DND-41 (cell line): ENCODE measurements around the gene SYNC.
"Not testable (repeated sequence)": the region's sequence is repeated elsewhere in the genome, so short reads cannot be mapped to it uniquely, and the experiment has no call there.

ENCODE experiments used
- ATAC-seq: fragments of 200-7000 bp; cut with Tn5 transposase; 3 replicates; pipeline ENCODE4 v1.9.1; 2021; ENCODE audit warnings: low read depth; ENCODE audit not compliant: insufficient read depth
- DNase-seq: peaks from one replicate; pipeline ENCODE4 v3.0.0-alpha.2; 2020
- H2AFZ ChIP-seq: 2 replicates; pipeline ENCODE4 v1.6.0; 2012; ENCODE audit warnings: low read depth, low read length
- H3K27ac ChIP-seq: 2 replicates; pipeline ENCODE4 v1.5.1; 2012; ENCODE audit warnings: low read length, inconsistent platforms
- H3K27me3 ChIP-seq: fragments of 200-600 bp; sonication (generic); 2 replicates; pipeline ENCODE4 v1.6.0; 2012; ENCODE audit warnings: low read length, mild to moderate bottlenecking, inconsistent platforms; ENCODE audit not compliant: insufficient read depth, poor library complexity
- H3K36me3 ChIP-seq: 2 replicates; pipeline ENCODE4 v1.5.1; 2012; ENCODE audit warnings: low read length, inconsistent platforms; ENCODE audit not compliant: insufficient read depth
- H3K4me1 ChIP-seq: 2 replicates; pipeline ENCODE4 v1.5.1; 2012; ENCODE audit warnings: mild to moderate bottlenecking, low read length; ENCODE audit not compliant: insufficient read depth
- H3K4me2 ChIP-seq: 2 replicates; pipeline ENCODE4 v1.6.0; 2012; ENCODE audit warnings: mild to moderate bottlenecking, moderate library complexity, low read length, inconsistent platforms; ENCODE audit not compliant: insufficient read depth
- H3K4me3 ChIP-seq, 2 experiments: fragments of 200-600 bp in 1 of 2; shearing (Covaris generic) in 1 of 2; 2 replicates each; pipeline ENCODE4 v1.5.1; 2012 to 2016; ENCODE audit warnings: inconsistent platforms in 2 of 2, low read length in 2 of 2, mild to moderate bottlenecking in 2 of 2, low read depth in 1 of 2, moderate library complexity in 1 of 2
- H3K79me2 ChIP-seq: 2 replicates; pipeline ENCODE4 v1.6.0; 2012; ENCODE audit warnings: low read length, inconsistent platforms; ENCODE audit not compliant: insufficient read depth
- H3K9ac ChIP-seq: 2 replicates; pipeline ENCODE4 v1.6.0; 2012; ENCODE audit warnings: low read depth, mild to moderate bottlenecking, inconsistent platforms, low read length, moderate library complexity
- H3K9me3 ChIP-seq: 2 replicates; pipeline ENCODE4 v1.5.1; 2012; ENCODE audit warnings: low read length, moderate library complexity, mild to moderate bottlenecking, inconsistent platforms; ENCODE audit not compliant: insufficient read depth, severe bottlenecking
- H4K20me1 ChIP-seq: 2 replicates; pipeline ENCODE4 v1.6.0; 2012; ENCODE audit warnings: low read length; ENCODE audit not compliant: insufficient read depth
- EZH2 ChIP-seq: IDR thresholded peaks from 3 replicates; pipeline ENCODE4 v1.6.1; 2012; ENCODE audit warnings: borderline replicate concordance, low read depth, mild to moderate bottlenecking, moderate library complexity, low read length, inconsistent platforms; ENCODE audit not compliant: severe bottlenecking
- TF ChIP-seq, protein P1 (sequence below): IDR thresholded peaks from 2 replicates; pipeline ENCODE4 v1.5.1; 2012; ENCODE audit warnings: borderline replicate concordance, low read length, moderate library complexity, mild to moderate bottlenecking; ENCODE audit not compliant: poor library complexity, severe bottlenecking; ENCODE audit errors: extremely low read depth

The SYNC gene

DNA sequence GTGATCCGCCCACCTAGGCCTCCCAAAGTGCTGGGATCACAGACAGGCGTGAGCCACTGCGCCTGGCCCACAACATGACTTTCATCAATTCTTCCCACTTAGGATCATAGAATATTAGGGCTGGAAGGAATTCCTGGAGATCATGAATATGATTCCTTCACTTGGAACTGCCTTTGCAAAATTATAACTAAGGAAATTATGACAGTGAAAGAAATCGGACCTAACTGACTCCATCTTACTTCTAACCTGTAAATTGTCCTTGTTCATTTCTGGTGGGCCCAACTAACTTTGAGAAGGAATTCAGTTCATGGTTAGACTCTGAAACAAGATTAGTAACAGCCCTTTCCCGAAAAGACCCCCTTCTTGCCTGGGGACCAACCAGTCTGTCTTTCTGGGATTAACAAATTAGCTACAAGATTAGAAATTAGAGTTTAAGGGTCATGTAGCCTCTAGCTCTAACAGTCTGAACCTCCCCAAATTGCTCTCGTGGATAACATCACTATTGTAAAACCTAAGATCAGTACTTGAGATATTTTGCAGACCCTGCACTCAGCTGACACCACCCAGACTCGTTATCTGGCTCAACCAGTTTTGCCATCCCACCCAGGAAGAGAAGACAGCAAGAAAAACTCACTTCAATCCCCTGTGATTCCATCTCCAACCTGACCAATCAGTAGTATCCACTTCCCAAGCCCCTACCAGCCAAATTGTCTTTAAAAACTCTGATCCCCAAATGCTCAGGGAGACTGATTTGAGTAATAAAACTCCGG lies 66.9 kb downstream of the SYNC start:
- TF ChIP-seq, protein P1, sequence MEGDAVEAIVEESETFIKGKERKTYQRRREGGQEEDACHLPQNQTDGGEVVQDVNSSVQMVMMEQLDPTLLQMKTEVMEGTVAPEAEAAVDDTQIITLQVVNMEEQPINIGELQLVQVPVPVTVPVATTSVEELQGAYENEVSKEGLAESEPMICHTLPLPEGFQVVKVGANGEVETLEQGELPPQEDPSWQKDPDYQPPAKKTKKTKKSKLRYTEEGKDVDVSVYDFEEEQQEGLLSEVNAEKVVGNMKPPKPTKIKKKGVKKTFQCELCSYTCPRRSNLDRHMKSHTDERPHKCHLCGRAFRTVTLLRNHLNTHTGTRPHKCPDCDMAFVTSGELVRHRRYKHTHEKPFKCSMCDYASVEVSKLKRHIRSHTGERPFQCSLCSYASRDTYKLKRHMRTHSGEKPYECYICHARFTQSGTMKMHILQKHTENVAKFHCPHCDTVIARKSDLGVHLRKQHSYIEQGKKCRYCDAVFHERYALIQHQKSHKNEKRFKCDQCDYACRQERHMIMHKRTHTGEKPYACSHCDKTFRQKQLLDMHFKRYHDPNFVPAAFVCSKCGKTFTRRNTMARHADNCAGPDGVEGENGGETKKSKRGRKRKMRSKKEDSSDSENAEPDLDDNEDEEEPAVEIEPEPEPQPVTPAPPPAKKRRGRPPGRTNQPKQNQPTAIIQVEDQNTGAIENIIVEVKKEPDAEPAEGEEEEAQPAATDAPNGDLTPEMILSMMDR: no peak
- no peak for TF ChIP-seq EZH2

DNA sequence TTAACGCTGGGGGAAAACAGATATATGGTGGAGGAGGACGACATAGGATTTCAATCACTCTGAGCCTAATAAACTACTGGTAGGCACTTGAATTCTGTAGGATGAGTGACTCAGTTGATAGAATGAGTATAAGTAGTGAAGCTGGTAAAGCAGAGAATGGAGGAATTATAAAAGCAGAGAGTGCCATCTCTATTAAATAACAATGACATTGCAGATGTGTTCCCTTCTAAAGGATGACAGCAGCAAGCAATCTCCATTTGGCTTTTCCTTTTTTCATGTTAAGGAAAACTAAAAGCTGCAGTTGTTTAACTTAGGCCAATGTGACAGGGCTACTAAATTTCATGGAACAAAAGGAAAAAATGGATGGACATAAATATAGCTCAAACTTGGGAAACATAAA lies 69.7 kb downstream of the SYNC start:
- Histone ChIP-seq H3K4me2 (no peak overlapping the region), H3K79me2 (peaks cover 34% of the 10 kb centered on the region)

More for the DNA sequence above, 66.9 kb downstream of the SYNC start:
- Histone ChIP-seq H3K36me3 (peaks cover 30% of the 10 kb centered on the region), H3K9ac (no peak overlapping the region), H2AFZ (no peak overlapping the region), H3K27me3 (no peaks in the 10 kb centered on the region), H3K4me1 (no peaks in the 10 kb centered on the region), H4K20me1 (peaks cover 9% of the 10 kb centered on the region; the same call in 1 of the 2 replicates), H3K4me3 (no peak overlapping the region), H3K27ac (no peak overlapping the region), H3K79me2 (peaks cover 59% of the 10 kb centered on the region), H3K9me3 (no peaks in the 10 kb centered on the region), H3K4me2 (no peak overlapping the region)
- ATAC-seq: no peak
- no peak for DNase-seq

DNA sequence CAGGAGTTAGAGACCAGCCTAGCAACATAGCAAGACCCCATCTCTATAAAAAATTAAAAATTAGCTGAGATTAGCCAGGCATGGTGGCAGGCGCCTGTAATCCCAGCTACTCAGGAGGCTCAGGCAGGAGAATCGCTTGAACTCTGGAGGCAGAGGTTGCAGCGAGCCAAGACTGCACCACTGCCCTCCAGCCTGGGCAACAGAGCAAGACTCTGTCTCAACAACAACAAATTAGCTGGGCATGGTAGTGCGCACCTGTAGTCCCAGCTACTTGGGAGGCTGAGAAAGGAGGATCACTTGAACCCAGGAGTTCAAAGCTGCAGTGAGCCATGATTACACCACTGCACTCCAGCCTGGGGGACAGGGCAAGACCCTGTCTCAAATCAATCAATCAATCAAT lies 72.4 kb downstream of the SYNC start:
- not testable (repeated sequence) for H3K4me1 ChIP-seq, H3K4me3 ChIP-seq, H3K27me3 ChIP-seq, H4K20me1 ChIP-seq, H3K4me2 ChIP-seq, DNase-seq, H3K27ac ChIP-seq, ATAC-seq, H2AFZ ChIP-seq, H3K9ac ChIP-seq, H3K9me3 ChIP-seq
- Histone ChIP-seq H3K79me2 (peaks cover 10% of the 10 kb centered on the region; the same call in 1 of the 2 replicates), H3K36me3 (peaks cover 63% of the 10 kb centered on the region)

More for the DNA sequence above, 69.7 kb downstream of the SYNC start:
- no peak for DNase-seq
- H3K9ac ChIP-seq: no peak overlapping the region
- no peak for ATAC-seq
- H3K36me3 ChIP-seq: peaks cover 53% of the 10 kb centered on the region
- TF ChIP-seq EZH2: no peak
- TF ChIP-seq, protein P1: no peak
- H2AFZ ChIP-seq: no peak overlapping the region
- H3K4me3 ChIP-seq: no peak overlapping the region
- no peaks in the 10 kb centered on the region for H3K27me3 ChIP-seq
- no peaks in the 10 kb centered on the region for H3K4me1 ChIP-seq
- H3K27ac ChIP-seq: no peak overlapping the region
- H3K9me3 ChIP-seq: no peaks in the 10 kb centered on the region
- peaks cover 3% of the 10 kb centered on the region; the same call in 1 of the 2 replicates for H4K20me1 ChIP-seq
